Mammary epithelial cell (primary cell): ENCODE results near the gene BOLA3.

ENCODE experiments used
- CTCF ChIP-seq, 2 donors: IDR thresholded peaks in 1 of 2; conservative IDR thresholded peaks in 1 of 2; 2 replicates each; pipeline ENCODE4 v1.5.1; 2011 to 2012; ENCODE audit warnings: inconsistent platforms in 2 of 2, low read length in 2 of 2, mild to moderate bottlenecking in 2 of 2, control low read depth in 1 of 2, low read depth in 1 of 2; ENCODE audit not compliant: insufficient read depth in 1 of 2; ENCODE audit errors: extremely low read depth in 1 of 2
- EZH2 ChIP-seq: IDR thresholded peaks from 2 replicates; pipeline ENCODE4 v1.6.1; 2012; ENCODE audit warnings: low read length, inconsistent platforms, borderline replicate concordance

- TF ChIP-seq CTCF (conservative IDR thresholded peaks at IDR 0.05 in 1 of 2, IDR thresholded peaks at IDR 0.05 in 1 of 2; ENCODE audit: extremely low read depth in 1 of 2, insufficient read depth in 1 of 2, low read depth in 1 of 2, low read length in 2 of 2) (no peak), EZH2 (no peak)
These were observed 50.1 kb downstream of the BOLA3 start for GRCh38 chr2:74097574-74097973.
